ENCODE measurements around the gene CHRNB1. TPM values are rescaled to one million over a fixed set of nuclear protein-coding genes. Genes with fewer than 3 reads are reported as not detected.
"Not testable (repeated sequence)": the region's sequence is repeated elsewhere in the genome, so short reads cannot be mapped to it uniquely, and the experiment has no call there.

The CHRNB1 gene
- polyA plus RNA-seq, 1 donor (not counting 4 experiments of a cell fraction or from before 2014, with no cell fraction given) = 22.0 TPM

GRCh38 chr17:7479213-7480088, 34.6 kb downstream of the CHRNB1 start, which contains the start of gene ZBTB4:
ZBTB4 (minus strand) TSS chr17:7479631; CDS start chr17:7466801, 12,830 bp downstream.
- Histone ChIP-seq H3K79me2 (ENCODE audit: control insufficient read depth, insufficient read depth, low read length) (peaks cover 46% of the 10 kb centered on the region), H3K9me3 (ENCODE audit: control insufficient read depth, low read depth, low read length) (no peaks in the 10 kb centered on the region), H3K9me1 (ENCODE audit: control insufficient read depth, extremely low read depth, insufficient read depth, low read length) (peaks cover 6% of the 10 kb centered on the region), H3K36me3 (ENCODE audit: control insufficient read depth in 2 of 2, extremely low read depth in 1 of 2, insufficient read depth in 2 of 2, low read length in 2 of 2) (no peaks in the 10 kb centered on the region), H3K4me3 (ENCODE audit: control insufficient read depth in 2 of 3, extremely low read depth in 1 of 3, insufficient read depth in 2 of 3, low read depth in 1 of 3, low read length in 3 of 3) (peak within 1 kb of the TSS; percentile 67 to 82 (median 77)), H3K9ac (ENCODE audit: control insufficient read depth, extremely low read depth, insufficient read depth, low read length) (peak within 1 kb of the TSS; percentile 75), H3K27me3 (ENCODE audit: control insufficient read depth, extremely low read depth, insufficient read depth, low read length) (no peaks in the 10 kb centered on the region), H4K20me1 (ENCODE audit: control insufficient read depth, extremely low read depth, insufficient read depth, low read length) (peaks cover 10% of the 10 kb centered on the region), H3K4me2 (ENCODE audit: control insufficient read depth, extremely low read depth, insufficient read depth, low read depth, low read length) (peak within 1 kb of the TSS; percentile 99), H3K27ac (ENCODE audit: control insufficient read depth, insufficient read depth, low read length) (peak within 1 kb of the TSS; percentile 95), H2AFZ (ENCODE audit: control insufficient read depth, low read length) (peak within 1 kb of the TSS; percentile 72), H3K4me1 (ENCODE audit: control insufficient read depth, extremely low read depth, insufficient read depth, low read length) (peaks cover 46% of the 10 kb centered on the region)
- DNase-seq (ENCODE audit: low read depth, low spot score) (no peak), FAIRE-seq (no peak)
- TF ChIP-seq CTCF (optimal IDR thresholded peaks at IDR 0.05 in 1 of 3, IDR thresholded peaks at IDR 0.05 in 1 of 3, conservative IDR thresholded peaks at IDR 0.05 in 1 of 3; ENCODE audit: extremely low read depth in 1 of 3, insufficient read depth in 2 of 3, low read length in 3 of 3) (no peak), EZH2 (IDR thresholded peaks at IDR 0.05; ENCODE audit: low read length) (no peak)
- dilution Hi-C loops (cut with MboI; ENCODE audit: extremely low pct_ligation_motif_present, low sequenced_read_pairs) = no loop called here

GRCh38 chr17:7480089-7480384, 35.2 kb downstream of the CHRNB1 start:
- peak overlapping the region; percentile 66 for H3K27ac ChIP-seq (ENCODE audit: control insufficient read depth, insufficient read depth, low read length)
- dilution Hi-C loops (cut with MboI; ENCODE audit: extremely low pct_ligation_motif_present, low sequenced_read_pairs) = no loop called here

GRCh38 chr17:7481275-7481674, 36.4 kb downstream of the CHRNB1 start, which contains the start of gene SLC35G6:
SLC35G6 (plus strand) TSS chr17:7481446; CDS start chr17:7481517, 71 bp downstream.
- H3K4me3 ChIP-seq (ENCODE audit: control insufficient read depth in 2 of 3, extremely low read depth in 1 of 3, insufficient read depth in 2 of 3, low read depth in 1 of 3, low read length in 3 of 3); H2AFZ ChIP-seq (ENCODE audit: control insufficient read depth, low read length); DNase-seq (ENCODE audit: low read depth, low spot score); H3K27me3 ChIP-seq (ENCODE audit: control insufficient read depth, extremely low read depth, insufficient read depth, low read length); FAIRE-seq; H3K9me3 ChIP-seq (ENCODE audit: control insufficient read depth, low read depth, low read length); H3K36me3 ChIP-seq (ENCODE audit: control insufficient read depth in 2 of 2, extremely low read depth in 1 of 2, insufficient read depth in 2 of 2, low read length in 2 of 2); dilution Hi-C loops (cut with MboI; ENCODE audit: extremely low pct_ligation_motif_present, low sequenced_read_pairs); H3K9me1 ChIP-seq (ENCODE audit: control insufficient read depth, extremely low read depth, insufficient read depth, low read length): not testable (repeated sequence)
- H3K9ac ChIP-seq (ENCODE audit: control insufficient read depth, extremely low read depth, insufficient read depth, low read length) = peak within 1 kb of the TSS; percentile 75
- peak within 1 kb of the TSS; percentile 66 for H3K27ac ChIP-seq (ENCODE audit: control insufficient read depth, insufficient read depth, low read length)
- H4K20me1 ChIP-seq (ENCODE audit: control insufficient read depth, extremely low read depth, insufficient read depth, low read length) = peaks cover 14% of the 10 kb centered on the region
- peak within 1 kb of the TSS; percentile 85 for H3K4me2 ChIP-seq (ENCODE audit: control insufficient read depth, extremely low read depth, insufficient read depth, low read depth, low read length)
- peaks cover 37% of the 10 kb centered on the region for H3K4me1 ChIP-seq (ENCODE audit: control insufficient read depth, extremely low read depth, insufficient read depth, low read length)
- H3K79me2 ChIP-seq (ENCODE audit: control insufficient read depth, insufficient read depth, low read length) = peaks cover 46% of the 10 kb centered on the region

More at GRCh38 chr17:7480089-7480384, 35.2 kb downstream of the CHRNB1 start:
- H3K4me1 ChIP-seq (ENCODE audit: control insufficient read depth, extremely low read depth, insufficient read depth, low read length) = peaks cover 44% of the 10 kb centered on the region
- H3K27me3 ChIP-seq (ENCODE audit: control insufficient read depth, extremely low read depth, insufficient read depth, low read length) = no peaks in the 10 kb centered on the region
- H3K9me3 ChIP-seq (ENCODE audit: control insufficient read depth, low read depth, low read length) = no peaks in the 10 kb centered on the region
- no peak for FAIRE-seq
- peaks cover 6% of the 10 kb centered on the region for H3K9me1 ChIP-seq (ENCODE audit: control insufficient read depth, extremely low read depth, insufficient read depth, low read length)
- H4K20me1 ChIP-seq (ENCODE audit: control insufficient read depth, extremely low read depth, insufficient read depth, low read length) = peaks cover 10% of the 10 kb centered on the region
- peak overlapping the region; percentile 66 to 77 (median 67) for H3K4me3 ChIP-seq (ENCODE audit: control insufficient read depth in 2 of 3, extremely low read depth in 1 of 3, insufficient read depth in 2 of 3, low read depth in 1 of 3, low read length in 3 of 3)
- H3K4me2 ChIP-seq (ENCODE audit: control insufficient read depth, extremely low read depth, insufficient read depth, low read depth, low read length) = peak overlapping the region; percentile 85
- H3K36me3 ChIP-seq (ENCODE audit: control insufficient read depth in 2 of 2, extremely low read depth in 1 of 2, insufficient read depth in 2 of 2, low read length in 2 of 2) = no peaks in the 10 kb centered on the region
- DNase-seq (ENCODE audit: low read depth, low spot score) = no peak
- H2AFZ ChIP-seq (ENCODE audit: control insufficient read depth, low read length) = peak overlapping the region; percentile 72
- H3K9ac ChIP-seq (ENCODE audit: control insufficient read depth, extremely low read depth, insufficient read depth, low read length) = peak overlapping the region; percentile 75
- H3K79me2 ChIP-seq (ENCODE audit: control insufficient read depth, insufficient read depth, low read length) = peaks cover 45% of the 10 kb centered on the region
- TF ChIP-seq EZH2 (IDR thresholded peaks at IDR 0.05; ENCODE audit: low read length) (no peak), CTCF (optimal IDR thresholded peaks at IDR 0.05 in 1 of 3, IDR thresholded peaks at IDR 0.05 in 1 of 3, conservative IDR thresholded peaks at IDR 0.05 in 1 of 3; ENCODE audit: extremely low read depth in 1 of 3, insufficient read depth in 2 of 3, low read length in 3 of 3) (peak in 1 of 3 experiments; percentile 6)
